Activated naive CD4-positive, alpha-beta T cell treated with anti-CD3 and anti-CD28 coated beads, Interleukin-2, amount 50 U/mL, for 72 hours (primary cell): Measurements from ENCODE around the gene ANP32D. TPM values are rescaled to one million over a fixed set of nuclear protein-coding genes. Genes with fewer than 3 reads are reported as not detected.
"Not testable (repeated sequence)": the region's sequence is repeated elsewhere in the genome, so short reads cannot be mapped to it uniquely, and the experiment has no call there.

Experiments used
- ATAC-seq, 2 donors: fragments of 150-1000 bp; cut with Tn5 transposase; 2 replicates each; pipeline ENCODE4 v1.10.0; 2021; ENCODE audit warnings: mild to moderate bottlenecking in 2 of 2, moderate library complexity in 2 of 2
- DNase-seq, 2 donors: peaks; one replicate each; pipeline ENCODE4 v3.0.0; 2021 to 2022; ENCODE audit warnings: low spot score in 2 of 2
- H3K27ac Mint-ChIP-seq, 2 donors: one replicate each; pipeline ENCODE4 v1.8.0; 2022; ENCODE audit warnings: mild to moderate bottlenecking in 2 of 2, mixed read lengths in 2 of 2
- H3K36me3 Mint-ChIP-seq, 2 donors: one replicate each; pipeline ENCODE4 v1.8.0; 2022; ENCODE audit warnings: mixed read lengths in 2 of 2
- H3K9me3 Mint-ChIP-seq, 2 donors: one replicate each; pipeline ENCODE4 v1.8.0; 2022; ENCODE audit warnings: mixed read lengths in 2 of 2
- total RNA-seq, 2 donors: library from RNA; stranded (reverse); gene quantifications; one replicate each; pipeline ENCODE4 v1.2.3, GENCODE V29; 2022

Gene ANP32D
- not detected for total RNA-seq

DNA sequence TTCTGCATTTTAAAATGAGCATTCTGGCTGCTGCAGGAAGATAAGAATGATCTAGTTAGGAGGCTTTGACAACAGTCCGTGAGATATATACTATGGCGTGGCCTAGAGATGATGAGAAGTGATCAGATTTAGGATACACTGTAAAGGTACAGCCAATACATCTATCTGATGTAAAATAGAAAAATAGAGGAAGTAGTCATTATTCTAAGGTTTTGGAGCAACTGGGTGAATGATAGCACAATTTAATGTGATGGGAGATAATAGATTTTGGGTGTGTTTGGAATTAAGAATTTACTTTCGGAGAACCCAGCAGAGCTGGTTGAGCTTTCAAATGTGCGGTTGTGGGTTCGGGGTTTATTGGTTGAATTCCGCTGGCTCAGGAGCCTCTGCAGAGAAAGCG is at the start of gene ANP32D:
ANP32D (plus strand) TSS at position 301 of the 400 bp plus-strand sequence. CDS start 106 bp downstream, outside the sequence.
- ATAC-seq (no peak), DNase-seq (no peak)
- Mint-ChIP-seq H3K27ac (no peak within 1 kb of the TSS), H3K9me3 (peaks cover 24 to 35% of the 10 kb centered on the region in 2 donors), H3K36me3 (peaks cover 15 to 23% of the 10 kb centered on the region in 2 donors)

DNA sequence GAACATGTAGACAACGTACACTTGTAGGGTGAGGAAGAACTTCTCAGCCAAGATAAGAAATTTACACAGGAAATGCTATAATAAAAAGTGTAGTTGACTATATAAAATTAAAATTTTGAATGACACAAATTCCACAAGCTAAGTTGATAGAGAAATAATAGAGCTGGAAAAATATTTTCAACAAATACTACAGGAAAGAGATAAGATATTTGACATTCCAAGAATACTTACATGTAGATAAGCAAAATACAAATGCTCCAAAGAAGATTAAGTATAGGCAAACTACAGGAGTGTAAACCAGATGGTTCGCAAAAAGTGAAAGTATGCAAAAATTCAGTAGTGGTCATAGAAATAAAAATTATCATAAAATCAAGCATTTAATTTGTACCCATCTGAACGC is 49.2 kb upstream of the ANP32D start:
- Mint-ChIP-seq H3K9me3 (peaks cover 8% of the 10 kb centered on the region in 2 donors), H3K36me3 (peaks cover 0 to 6% of the 10 kb centered on the region in 2 donors), H3K27ac (no peak overlapping the region)
- DNase-seq (no peak), ATAC-seq (no peak)

DNA sequence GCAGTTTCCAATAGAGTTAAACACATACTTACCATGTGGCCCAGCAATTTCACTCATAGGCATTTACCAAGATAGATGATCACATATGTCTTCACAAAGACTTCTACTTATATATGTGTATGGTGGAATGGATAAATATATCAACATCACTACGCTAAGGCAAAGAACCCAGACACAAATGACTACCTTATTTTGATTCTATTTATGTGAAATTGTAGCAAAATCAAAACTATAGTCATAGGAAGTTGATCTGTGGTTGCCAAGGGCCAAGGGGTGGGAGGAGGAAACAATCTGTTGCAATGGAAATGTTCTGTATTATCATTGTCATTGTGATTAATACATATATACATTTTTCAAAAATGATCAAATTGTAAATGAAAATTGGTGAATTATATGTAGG is 47.7 kb upstream of the ANP32D start:
- peaks cover 7 to 17% of the 10 kb centered on the region in 2 donors for H3K9me3 Mint-ChIP-seq
- DNase-seq (no peak), ATAC-seq (peak in 1 of 2 donors; percentile 85)
- H3K36me3 Mint-ChIP-seq: peaks cover 0 to 20% of the 10 kb centered on the region in 2 donors
- H3K27ac Mint-ChIP-seq: peak overlapping the region in 1 of 2 donors; percentile 30

DNA sequence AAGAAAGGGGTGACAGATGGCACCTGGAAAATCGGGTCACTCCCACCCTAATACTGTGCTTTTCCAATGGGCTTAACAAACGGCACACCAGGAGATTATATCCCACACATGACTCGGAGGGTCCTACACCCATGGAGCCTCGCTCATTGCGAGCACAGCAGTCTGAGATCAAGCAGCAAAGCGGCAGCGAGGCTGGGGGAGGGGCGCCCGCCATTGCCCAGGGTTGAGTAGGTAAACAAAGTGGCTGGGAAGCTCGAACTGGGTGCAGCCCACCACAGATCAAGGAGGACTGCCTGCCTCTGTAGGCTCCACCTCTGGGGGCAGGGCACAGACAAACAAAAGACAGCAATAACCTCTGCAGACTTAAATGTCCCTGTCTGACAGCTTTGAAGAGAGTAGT is 38.3 kb upstream of the ANP32D start:
- H3K36me3 Mint-ChIP-seq: peaks cover 7 to 13% of the 10 kb centered on the region in 2 donors
- not testable (repeated sequence) for H3K27ac Mint-ChIP-seq, ATAC-seq, H3K9me3 Mint-ChIP-seq, DNase-seq

DNA sequence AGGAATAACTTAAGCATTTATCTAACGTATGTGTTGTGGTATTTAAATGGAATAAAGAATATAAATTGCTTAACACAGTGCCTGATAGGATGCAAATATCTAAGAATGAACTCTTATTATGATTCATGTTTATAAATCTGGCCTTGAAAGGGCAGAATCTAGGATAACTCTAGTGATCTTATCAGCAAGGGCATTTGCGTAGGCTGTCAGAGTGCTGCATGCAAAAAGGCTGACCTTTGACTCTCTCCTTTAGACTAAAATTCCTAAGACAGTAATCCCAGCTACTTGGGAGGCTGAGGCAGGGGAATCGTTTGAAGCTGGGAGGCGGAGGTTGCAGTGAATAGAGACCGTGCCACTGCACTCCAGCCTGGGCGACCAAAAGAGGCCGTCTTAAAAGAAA is 31.3 kb upstream of the ANP32D start:
- Mint-ChIP-seq H3K36me3 (peaks cover 0 to 6% of the 10 kb centered on the region in 2 donors), H3K27ac (no peak overlapping the region), H3K9me3 (no peaks in the 10 kb centered on the region)
- no peak for DNase-seq
- no peak for ATAC-seq

DNA sequence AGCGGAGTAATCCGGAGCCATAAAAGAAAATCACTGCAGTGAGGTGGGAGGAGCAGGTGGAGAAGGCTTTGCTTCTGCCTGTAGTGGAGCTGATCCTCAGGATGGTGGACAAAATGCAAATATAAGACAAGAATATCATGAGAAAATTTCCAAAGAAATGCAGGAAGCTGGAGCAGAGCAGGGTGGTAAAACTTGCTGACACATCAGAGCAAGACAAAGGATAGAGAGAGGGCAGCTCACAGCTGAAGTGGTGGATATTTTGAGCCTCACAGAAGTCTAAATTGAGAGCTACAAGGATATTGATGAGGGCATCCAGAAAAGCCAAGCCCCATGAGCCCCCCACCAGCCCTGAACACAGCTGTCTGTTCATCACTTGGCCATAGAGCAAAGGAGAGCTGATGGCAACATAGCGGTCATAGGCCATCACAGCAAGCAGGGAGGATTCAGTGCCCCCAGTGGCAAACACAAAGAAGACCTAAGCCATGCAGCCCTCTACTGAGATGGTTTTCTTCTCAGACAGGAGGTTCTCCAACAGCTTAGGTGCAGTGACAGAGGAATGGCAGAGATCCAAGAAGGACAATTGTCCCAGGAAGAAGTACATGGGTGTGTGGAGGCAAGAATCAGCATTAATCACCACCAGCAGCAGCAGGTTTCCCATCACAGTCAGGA is 30.0 kb upstream of the ANP32D start:
- no peaks in the 10 kb centered on the region for H3K9me3 Mint-ChIP-seq
- ATAC-seq (no peak), DNase-seq (no peak)
- H3K36me3 Mint-ChIP-seq: no peaks in the 10 kb centered on the region
- H3K27ac Mint-ChIP-seq: peak overlapping the region in 1 of 2 donors; percentile 19

DNA sequence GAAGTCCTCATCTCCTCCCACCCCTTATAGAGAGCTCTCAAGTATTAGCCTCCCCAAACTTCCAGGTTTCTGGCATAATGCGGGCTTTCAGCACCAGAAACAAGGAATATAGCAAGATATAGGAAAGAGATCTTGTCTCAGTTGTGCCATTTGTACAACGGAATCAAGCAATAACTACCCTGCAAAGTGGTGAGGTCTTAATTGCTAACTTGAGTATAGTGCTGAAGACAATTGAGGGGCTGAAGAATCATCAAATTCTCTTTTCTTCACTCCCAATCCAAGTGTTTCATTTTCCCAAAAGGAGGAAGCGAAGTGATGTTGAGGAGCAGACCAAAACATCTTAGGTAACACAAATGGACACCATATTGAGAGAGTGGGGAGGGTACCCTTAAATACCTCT is 26.8 kb upstream of the ANP32D start:
- no peak overlapping the region for H3K27ac Mint-ChIP-seq
- peaks cover 6 to 9% of the 10 kb centered on the region in 2 donors for H3K9me3 Mint-ChIP-seq
- ATAC-seq (no peak), DNase-seq (no peak)
- H3K36me3 Mint-ChIP-seq: peaks cover 6 to 9% of the 10 kb centered on the region in 2 donors

DNA sequence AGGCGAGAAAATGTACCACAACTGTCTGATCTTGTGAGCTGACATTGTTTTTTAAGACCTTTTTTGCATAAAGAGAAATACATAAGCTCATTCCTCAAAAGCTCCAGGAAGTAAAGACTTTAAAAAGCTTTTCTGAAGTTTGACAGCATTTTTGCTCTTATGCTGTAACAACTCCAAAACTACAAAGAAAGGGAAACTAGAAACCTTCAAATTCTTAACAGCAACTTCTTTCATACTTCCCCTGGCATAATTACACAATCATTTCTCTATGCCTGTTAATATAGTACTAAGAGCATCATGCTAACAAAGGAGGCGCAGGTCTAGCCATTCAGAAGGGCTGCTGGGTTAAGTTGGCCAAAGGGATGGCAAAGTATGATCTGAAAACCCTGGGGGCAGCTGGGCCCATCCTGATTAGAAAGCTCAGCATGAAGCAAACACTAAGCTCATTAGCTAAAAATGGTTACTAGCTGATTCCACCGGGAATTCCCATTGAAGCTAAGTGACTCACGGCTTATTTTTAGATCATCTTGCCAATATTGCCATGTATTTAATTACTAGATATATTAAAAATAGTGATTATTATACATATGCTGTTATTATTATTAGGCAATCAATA is 26.1 kb upstream of the ANP32D start:
- peaks cover 6 to 12% of the 10 kb centered on the region in 2 donors for H3K36me3 Mint-ChIP-seq
- no peak for ATAC-seq
- DNase-seq: no peak
- no peak overlapping the region for H3K27ac Mint-ChIP-seq
- H3K9me3 Mint-ChIP-seq: peaks cover 6 to 11% of the 10 kb centered on the region in 2 donors

DNA sequence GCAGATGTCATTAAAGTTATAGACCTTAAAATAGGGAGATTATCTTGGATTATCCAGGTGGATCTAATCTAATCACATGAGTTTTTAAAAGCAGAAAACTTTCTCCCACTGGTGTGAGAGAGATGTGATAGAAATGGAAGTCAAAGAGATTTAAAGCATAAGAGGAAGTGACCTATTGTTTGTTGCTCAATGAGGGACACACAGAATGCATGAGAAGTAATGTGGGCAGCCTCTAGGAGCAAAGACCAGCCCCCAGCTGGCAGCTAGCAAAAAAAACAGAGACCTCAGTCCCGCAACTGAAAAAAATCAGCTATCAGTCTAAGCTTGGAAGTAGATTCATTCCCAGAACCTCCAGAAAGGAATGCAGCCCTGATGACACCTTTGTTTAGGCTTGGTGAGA is 24.6 kb upstream of the ANP32D start:
- H3K9me3 Mint-ChIP-seq: peaks cover 6 to 11% of the 10 kb centered on the region in 2 donors
- peaks cover 6 to 12% of the 10 kb centered on the region in 2 donors for H3K36me3 Mint-ChIP-seq
- DNase-seq: no peak
- no peak for ATAC-seq
- H3K27ac Mint-ChIP-seq: no peak overlapping the region

DNA sequence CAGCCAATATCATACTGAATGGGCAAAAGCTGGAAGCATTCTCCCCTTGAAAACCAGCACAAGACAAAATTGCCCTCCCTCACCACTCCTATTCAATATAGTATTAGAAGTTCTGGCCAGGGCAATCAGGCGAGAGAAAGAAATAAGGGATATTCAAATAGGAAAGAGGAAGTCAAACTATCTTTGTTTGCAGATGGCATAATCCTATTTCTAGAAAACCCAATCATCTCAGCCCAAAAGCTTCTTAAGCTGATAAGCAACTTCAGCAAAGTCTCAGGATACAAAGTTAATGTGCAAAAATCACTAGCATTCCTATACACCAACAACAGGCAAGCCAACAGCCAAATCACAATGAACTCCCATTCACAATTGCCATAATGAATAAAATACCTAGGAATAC is 21.0 kb upstream of the ANP32D start:
- no peak for ATAC-seq
- DNase-seq: no peak
- Mint-ChIP-seq H3K36me3 (peaks cover 6 to 12% of the 10 kb centered on the region in 2 donors), H3K27ac (no peak overlapping the region), H3K9me3 (peaks cover 6 to 11% of the 10 kb centered on the region in 2 donors)

DNA sequence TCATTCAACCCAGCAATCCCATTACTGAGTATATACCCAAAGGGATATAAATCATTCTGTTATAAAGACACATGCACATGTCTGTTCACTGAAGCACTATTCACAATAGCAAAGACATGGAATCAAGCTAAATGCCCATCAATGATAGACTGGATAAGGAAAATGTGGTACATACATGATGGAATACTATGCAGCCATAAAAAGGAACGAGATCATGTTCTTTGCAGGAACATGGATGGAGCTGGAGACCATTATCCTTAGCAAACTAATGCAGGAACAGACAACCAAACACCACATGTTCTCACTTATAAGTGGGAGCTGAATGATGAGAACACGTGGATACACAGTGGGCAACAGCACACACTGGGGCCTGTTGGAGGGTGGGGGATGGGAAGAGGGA is 19.4 kb upstream of the ANP32D start:
- not testable (repeated sequence) for DNase-seq, H3K27ac Mint-ChIP-seq, ATAC-seq
- H3K9me3 Mint-ChIP-seq: peaks cover 6 to 11% of the 10 kb centered on the region in 2 donors
- H3K36me3 Mint-ChIP-seq: peaks cover 6 to 12% of the 10 kb centered on the region in 2 donors

DNA sequence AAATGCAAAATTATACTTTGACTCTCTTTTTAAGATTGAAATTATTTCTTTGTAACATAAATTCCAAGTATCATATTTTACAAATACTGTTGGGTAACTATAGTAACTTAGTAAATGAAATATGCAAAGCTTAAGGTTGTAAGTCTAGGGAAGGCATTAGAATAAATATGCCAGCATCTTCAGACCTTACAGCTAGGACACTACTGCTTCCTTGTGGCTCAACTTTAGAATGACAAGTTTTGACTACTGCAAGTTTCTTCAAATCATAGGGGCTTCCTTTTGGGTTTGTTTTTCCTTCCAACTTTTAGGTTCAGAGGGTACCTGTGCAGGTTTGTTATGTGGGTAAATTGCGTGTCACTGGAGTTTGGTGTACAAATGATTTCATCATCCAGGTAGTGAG is 17.7 kb upstream of the ANP32D start:
- no peak for DNase-seq
- H3K9me3 Mint-ChIP-seq: peaks cover 6 to 11% of the 10 kb centered on the region in 2 donors
- peaks cover 6 to 12% of the 10 kb centered on the region in 2 donors for H3K36me3 Mint-ChIP-seq
- H3K27ac Mint-ChIP-seq: no peak overlapping the region
- ATAC-seq: no peak

DNA sequence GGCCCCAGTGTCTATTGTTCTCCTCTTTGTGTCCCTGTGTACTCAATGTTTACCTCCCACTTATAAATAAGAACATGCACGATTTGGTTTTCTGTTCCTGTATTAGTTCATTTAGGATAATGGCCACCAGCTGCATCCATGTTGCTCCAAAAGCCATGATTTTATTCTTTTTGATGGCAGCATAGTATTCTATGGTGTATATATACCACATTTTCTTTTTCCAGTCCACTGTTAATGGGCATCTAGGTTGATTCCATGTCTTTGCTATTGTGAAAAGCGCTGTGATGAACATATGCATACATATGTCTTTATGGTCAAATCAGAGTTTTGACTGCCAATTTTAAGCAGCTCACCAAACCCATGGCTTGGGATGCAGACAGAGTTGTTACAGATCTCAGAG is 17.2 kb upstream of the ANP32D start:
- no peak for ATAC-seq
- H3K36me3 Mint-ChIP-seq: peaks cover 3 to 7% of the 10 kb centered on the region in 2 donors
- no peak overlapping the region for H3K27ac Mint-ChIP-seq

DNA sequence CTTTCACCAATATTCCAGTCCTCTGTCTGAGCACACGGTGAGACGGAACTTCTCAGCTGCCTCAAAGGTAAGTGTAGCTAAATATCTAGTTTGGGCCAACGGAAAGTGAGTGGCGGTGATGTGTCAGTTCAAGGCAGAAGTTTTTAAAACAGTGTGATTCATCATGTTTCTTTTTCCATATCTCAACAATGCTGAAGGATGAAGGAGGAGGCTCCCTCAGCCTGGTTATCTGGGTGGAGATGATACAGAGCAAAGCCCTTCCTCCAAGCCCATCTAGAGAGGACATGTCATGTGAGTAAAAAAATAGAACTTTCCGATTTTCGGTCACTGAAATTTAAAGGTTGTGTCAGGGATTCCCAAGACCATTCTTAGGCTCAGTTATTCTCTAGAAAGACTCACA is 13.1 kb upstream of the ANP32D start:
- DNase-seq (no peak), ATAC-seq (no peak)
- H3K36me3 Mint-ChIP-seq: no peaks in the 10 kb centered on the region
- H3K9me3 Mint-ChIP-seq: no peaks in the 10 kb centered on the region
- H3K27ac Mint-ChIP-seq: no peak overlapping the region

More for the DNA sequence above, 17.2 kb upstream of the ANP32D start:
- peaks cover 1 to 7% of the 10 kb centered on the region in 2 donors for H3K9me3 Mint-ChIP-seq
- no peak for DNase-seq

DNA sequence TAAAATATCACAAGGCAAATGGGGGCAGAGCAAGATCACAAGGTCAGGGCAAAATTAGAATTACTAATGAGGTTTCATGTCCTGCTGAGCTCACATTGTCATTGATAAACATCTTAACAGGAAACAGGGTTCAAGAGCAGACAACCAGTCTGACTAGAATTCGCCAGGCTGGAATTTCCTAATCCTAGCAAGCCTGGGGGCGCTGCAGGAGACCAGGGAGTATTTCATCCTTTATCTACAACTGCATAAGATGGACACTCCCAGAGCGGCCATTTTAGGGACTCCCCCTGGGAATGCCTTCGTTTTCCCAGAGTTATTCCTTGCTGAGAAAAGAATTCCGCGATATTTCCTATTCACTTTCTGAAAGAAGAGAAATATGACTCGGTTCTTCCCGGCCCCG is 3.3 kb upstream of the ANP32D start:
- DNase-seq, H3K27ac Mint-ChIP-seq, ATAC-seq: not testable (repeated sequence)
- H3K9me3 Mint-ChIP-seq: peaks cover 17 to 27% of the 10 kb centered on the region in 2 donors
- H3K36me3 Mint-ChIP-seq: peaks cover 15 to 23% of the 10 kb centered on the region in 2 donors

DNA sequence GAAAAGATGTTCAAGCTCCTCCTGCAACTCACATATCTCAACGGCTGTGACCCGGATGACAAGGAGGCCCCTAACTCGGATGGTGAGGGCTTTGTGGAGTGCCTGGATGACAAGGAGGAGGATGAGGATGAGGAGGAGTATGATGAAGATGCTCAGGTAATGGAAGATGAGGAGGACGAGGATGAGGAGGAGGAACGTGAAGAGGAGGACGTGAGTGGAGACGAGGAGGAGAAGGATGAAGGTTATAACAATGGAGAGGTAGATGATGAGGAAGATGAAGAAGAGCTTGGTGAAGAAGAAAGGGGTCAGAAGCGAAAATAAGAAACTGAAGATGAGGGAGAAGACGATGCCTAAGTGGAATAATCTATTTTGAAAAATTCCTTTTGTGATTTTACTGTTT is 702 bp downstream of the ANP32D start:
- no peak overlapping the region for H3K27ac Mint-ChIP-seq
- no peak for DNase-seq
- ATAC-seq: no peak
- H3K9me3 Mint-ChIP-seq: peaks cover 21 to 32% of the 10 kb centered on the region in 2 donors
- H3K36me3 Mint-ChIP-seq: peaks cover 15 to 23% of the 10 kb centered on the region in 2 donors

DNA sequence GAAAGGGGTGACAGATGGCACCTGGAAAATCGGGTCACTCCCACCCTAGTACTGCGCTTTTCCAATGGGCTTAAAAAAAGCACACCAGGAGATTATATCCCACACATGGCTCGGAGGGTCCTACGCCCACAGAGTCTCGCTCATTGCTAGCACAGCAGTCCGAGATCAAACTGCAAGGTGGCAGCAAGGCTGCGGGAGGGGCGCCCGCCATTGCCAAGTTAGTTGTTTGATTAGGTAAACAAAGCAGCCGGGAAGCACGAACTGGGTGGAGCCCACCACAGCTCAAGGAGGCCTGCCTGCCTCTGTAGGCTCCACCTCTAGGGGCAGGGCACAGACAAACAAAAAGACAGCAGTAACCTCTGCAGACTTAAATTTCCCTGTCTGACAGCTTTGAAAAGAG is 2.1 kb downstream of the ANP32D start:
- peaks cover 19 to 26% of the 10 kb centered on the region in 2 donors for H3K9me3 Mint-ChIP-seq
- not testable (repeated sequence) for DNase-seq, H3K27ac Mint-ChIP-seq, ATAC-seq
- H3K36me3 Mint-ChIP-seq: peaks cover 15 to 23% of the 10 kb centered on the region in 2 donors

DNA sequence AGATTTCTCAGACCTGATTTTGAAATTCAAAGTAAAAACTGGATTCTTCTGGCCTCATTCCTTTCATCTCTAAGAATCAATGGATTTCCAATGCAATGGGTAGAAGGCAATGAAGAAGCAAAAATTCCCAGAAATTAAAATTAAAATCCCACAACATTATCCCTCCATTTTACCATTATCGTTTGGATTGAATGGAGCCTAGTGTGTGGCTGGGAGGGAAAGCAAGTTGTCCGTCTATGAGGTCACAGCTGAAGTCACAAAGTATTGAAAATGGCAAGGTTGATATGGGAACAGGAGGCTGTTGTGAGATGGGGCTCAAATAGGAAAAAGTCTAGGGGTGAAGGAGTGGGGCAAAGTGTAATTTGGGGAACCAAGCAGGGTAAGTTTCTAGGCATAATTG is 9.8 kb downstream of the ANP32D start, which contains the start of gene C12orf54:
C12orf54 (plus strand) TSS at position 301 of the 400 bp plus-strand sequence. CDS start 799 bp downstream, outside the sequence.
- DNase-seq: no peak
- Mint-ChIP-seq H3K27ac (no peak within 1 kb of the TSS), H3K9me3 (peaks cover 0 to 3% of the 10 kb centered on the region in 2 donors), H3K36me3 (no peaks in the 10 kb centered on the region)
- ATAC-seq: no peak
